Measurements from ENCODE around the gene THADA. TPM values are rescaled to one million over a fixed set of nuclear protein-coding genes. Genes with fewer than 3 reads are reported as not detected.

The THADA gene
- total RNA-seq, 4 donors from 2014 or later: 49.9 to 90.2 (median 65.2) TPM

GRCh38 chr2:43356774-43357173, 239.1 kb downstream of the THADA start:
- no peaks in the 10 kb centered on the region for H3K9me3 ChIP-seq
- TF ChIP-seq POLR2A (IDR thresholded peaks at IDR 0.05): no peak
- no peak for TF ChIP-seq CTCF (IDR thresholded peaks at IDR 0.05)
- H3K36me3 ChIP-seq: no peaks in the 10 kb centered on the region
- intact Hi-C loops (cut with DNase I): no loop called here
- no peak overlapping the region for H3K27ac ChIP-seq
- H3K27me3 ChIP-seq: no peaks in the 10 kb centered on the region
- no peak overlapping the region for H3K4me3 ChIP-seq (replicated peaks in 1 of 3)
- H3K4me1 ChIP-seq: peaks cover 0 to 4% of the 10 kb centered on the region in 2 donors
- DNase-seq: no peak

- DNase-seq: no peak
- 91 to 93% methylated on average over 3 of the region's 3 CpGs for WGBS, 2 donors
- no peak overlapping the region for H3K27ac ChIP-seq
- H3K4me1 ChIP-seq: peaks cover 6% of the 10 kb centered on the region in 2 donors
- H3K36me3 ChIP-seq: no peaks in the 10 kb centered on the region
- intact Hi-C loops (cut with DNase I): no loop called here
- no peaks in the 10 kb centered on the region for H3K9me3 ChIP-seq
- no peak for TF ChIP-seq POLR2A (IDR thresholded peaks at IDR 0.05)
- no peak for TF ChIP-seq CTCF (IDR thresholded peaks at IDR 0.05)
- no peak overlapping the region for H3K4me3 ChIP-seq (replicated peaks in 1 of 3)
- no peaks in the 10 kb centered on the region for H3K27me3 ChIP-seq
These were observed 240.4 kb downstream of the THADA start for GRCh38 chr2:43355399-43355798.

- DNase-seq: no peak
- H3K27me3 ChIP-seq: no peaks in the 10 kb centered on the region
- TF ChIP-seq CTCF (IDR thresholded peaks at IDR 0.05) (no peak), POLR2A (IDR thresholded peaks at IDR 0.05) (no peak)
- H3K9me3 ChIP-seq: no peaks in the 10 kb centered on the region
- H3K4me1 ChIP-seq: peaks cover 52 to 54% of the 10 kb centered on the region in 2 donors
- intact Hi-C loops (cut with DNase I): loop anchor here (10.0 kb wide), 1 partner anchor 75 kb away; no protein-coding TSS in a partner anchor
- WGBS, 2 donors: 37 to 38% methylated on average over 3 of the region's 3 CpGs
- peak overlapping the region; percentile 48 to 96 (median 59) for H3K27ac ChIP-seq
- H3K4me3 ChIP-seq (replicated peaks in 1 of 3): no peak overlapping the region
- H3K36me3 ChIP-seq: no peaks in the 10 kb centered on the region
These were observed 245.9 kb downstream of the THADA start for GRCh38 chr2:43349904-43350303.

- Histone ChIP-seq H3K4me1 (peaks cover 61 to 62% of the 10 kb centered on the region in 2 donors), H3K27ac (peak overlapping the region; percentile 48 to 96 (median 59)), H3K36me3 (no peaks in the 10 kb centered on the region), H3K4me3 (replicated peaks in 1 of 3) (no peak overlapping the region), H3K27me3 (no peaks in the 10 kb centered on the region), H3K9me3 (no peaks in the 10 kb centered on the region)
- intact Hi-C loops (cut with DNase I): loop anchor here (10.0 kb wide), 1 partner anchor 74 kb away; no protein-coding TSS in a partner anchor
- DNase-seq: no peak
- TF ChIP-seq CTCF (IDR thresholded peaks at IDR 0.05) (no peak), POLR2A (IDR thresholded peaks at IDR 0.05) (no peak)
- 4 to 5% methylated on average over 1 of the region's 1 CpG for WGBS, 2 donors
These were observed 246.8 kb downstream of the THADA start for GRCh38 chr2:43348908-43349661.

GRCh38 chr2:43347746-43348145, 248.1 kb downstream of the THADA start:
- Histone ChIP-seq H3K4me3 (replicated peaks in 1 of 3) (no peak overlapping the region), H3K9me3 (no peaks in the 10 kb centered on the region), H3K36me3 (no peaks in the 10 kb centered on the region), H3K4me1 (peaks cover 74 to 76% of the 10 kb centered on the region in 2 donors), H3K27ac (peak overlapping the region; percentile 73 to 96 (median 83)), H3K27me3 (no peaks in the 10 kb centered on the region)
- TF ChIP-seq POLR2A (IDR thresholded peaks at IDR 0.05): no peak
- no peak for TF ChIP-seq CTCF (IDR thresholded peaks at IDR 0.05)
- peak in 1 of 2 donors; percentile 24 for DNase-seq
- intact Hi-C loops (cut with DNase I): loop anchor here (10.0 kb wide), 1 partner anchor 73 kb away; no protein-coding TSS in a partner anchor
- WGBS, 2 donors: 55 to 63% methylated on average over 4 of the region's 4 CpGs

Measured in thyroid gland (tissue), 4 donors.